Measurements from ENCODE around the gene FAM185A.
"Not testable (repeated sequence)": the region's sequence is repeated elsewhere in the genome, so short reads cannot be mapped to it uniquely, and the experiment has no call there.

The FAM185A gene

DNA sequence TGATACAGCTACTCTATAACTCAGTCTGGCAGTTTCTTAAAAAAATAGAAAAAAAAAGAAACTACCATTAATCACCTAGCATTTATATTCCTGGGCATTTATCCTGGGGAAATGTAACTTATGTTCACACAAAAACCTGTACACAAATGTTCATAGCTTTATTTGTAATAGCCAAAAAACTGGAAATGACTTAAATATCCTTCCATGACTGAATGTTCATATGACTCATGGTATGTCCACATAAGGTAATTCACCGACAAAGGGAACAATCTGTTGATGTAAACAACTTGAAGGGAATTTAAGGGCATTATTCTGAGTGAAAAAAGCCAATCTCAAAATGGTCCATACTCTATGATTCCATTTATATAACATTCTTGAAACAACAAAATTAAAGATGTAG is 45.8 kb downstream of the FAM185A start:
- H3K9me3 ChIP-seq; H3K27me3 ChIP-seq; DNase-seq; intact Hi-C loops (cut with DNase I; ENCODE audit: low total_unique reads); H3K4me3 ChIP-seq; H3K27ac ChIP-seq; H3K4me1 ChIP-seq; H3K36me3 ChIP-seq: not testable (repeated sequence)

DNA sequence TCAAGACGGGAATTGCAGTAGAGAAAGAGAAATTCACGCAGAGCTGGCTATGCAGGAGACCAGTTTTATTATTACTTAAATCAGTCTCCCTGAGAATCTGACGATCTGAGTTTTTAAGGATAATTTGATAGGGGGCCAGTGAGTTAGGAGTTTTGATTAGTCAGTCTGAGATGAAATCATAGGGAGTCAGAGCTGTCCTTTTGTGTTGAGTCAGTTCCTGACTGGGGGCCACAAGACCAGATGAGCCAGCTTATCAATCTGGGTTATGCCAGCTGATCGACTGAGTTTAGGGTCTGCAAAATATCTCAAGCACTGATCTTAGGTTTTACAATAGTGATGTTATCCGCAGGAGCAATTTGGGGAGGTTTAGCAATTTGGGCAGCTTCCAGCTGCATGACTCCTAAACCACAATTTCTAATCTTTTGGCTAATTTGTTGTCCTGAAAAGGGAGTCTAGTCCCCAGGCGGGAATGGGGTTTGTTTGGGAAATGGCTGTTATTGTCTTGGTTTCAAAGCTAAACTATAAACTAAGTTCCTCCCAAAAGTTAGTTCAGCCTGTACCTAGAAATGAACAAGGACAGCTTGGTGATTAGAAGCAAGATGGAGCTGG is 47.3 kb downstream of the FAM185A start:
- H3K36me3 ChIP-seq; H3K4me3 ChIP-seq; DNase-seq; H3K27me3 ChIP-seq; H3K27ac ChIP-seq; H3K9me3 ChIP-seq; intact Hi-C loops (cut with DNase I; ENCODE audit: low total_unique reads); H3K4me1 ChIP-seq: not testable (repeated sequence)

DNA sequence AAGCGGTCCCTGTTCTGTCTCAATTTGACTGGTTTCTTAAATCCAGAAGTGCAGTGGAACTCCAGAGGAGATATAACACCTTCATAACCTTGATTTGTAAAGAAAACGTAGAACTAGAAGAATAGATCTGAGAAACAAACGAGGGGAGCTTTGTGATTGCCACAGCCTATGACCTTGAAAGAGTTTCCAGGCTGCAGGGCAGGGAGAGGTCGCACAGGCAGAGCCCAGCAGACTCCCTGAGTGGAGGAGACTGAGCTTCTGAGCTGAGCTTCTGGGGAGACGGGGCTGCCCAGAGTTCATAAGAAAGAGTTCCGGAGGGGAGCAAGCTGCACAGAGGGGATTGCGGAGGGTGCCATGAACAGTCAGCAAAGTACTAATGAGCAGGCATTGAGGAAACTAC is 57.8 kb downstream of the FAM185A start:
- TF ChIP-seq, protein P1, sequence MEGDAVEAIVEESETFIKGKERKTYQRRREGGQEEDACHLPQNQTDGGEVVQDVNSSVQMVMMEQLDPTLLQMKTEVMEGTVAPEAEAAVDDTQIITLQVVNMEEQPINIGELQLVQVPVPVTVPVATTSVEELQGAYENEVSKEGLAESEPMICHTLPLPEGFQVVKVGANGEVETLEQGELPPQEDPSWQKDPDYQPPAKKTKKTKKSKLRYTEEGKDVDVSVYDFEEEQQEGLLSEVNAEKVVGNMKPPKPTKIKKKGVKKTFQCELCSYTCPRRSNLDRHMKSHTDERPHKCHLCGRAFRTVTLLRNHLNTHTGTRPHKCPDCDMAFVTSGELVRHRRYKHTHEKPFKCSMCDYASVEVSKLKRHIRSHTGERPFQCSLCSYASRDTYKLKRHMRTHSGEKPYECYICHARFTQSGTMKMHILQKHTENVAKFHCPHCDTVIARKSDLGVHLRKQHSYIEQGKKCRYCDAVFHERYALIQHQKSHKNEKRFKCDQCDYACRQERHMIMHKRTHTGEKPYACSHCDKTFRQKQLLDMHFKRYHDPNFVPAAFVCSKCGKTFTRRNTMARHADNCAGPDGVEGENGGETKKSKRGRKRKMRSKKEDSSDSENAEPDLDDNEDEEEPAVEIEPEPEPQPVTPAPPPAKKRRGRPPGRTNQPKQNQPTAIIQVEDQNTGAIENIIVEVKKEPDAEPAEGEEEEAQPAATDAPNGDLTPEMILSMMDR (IDR thresholded peaks at IDR 0.05): no peak
- intact Hi-C loops (cut with DNase I; ENCODE audit: low total_unique reads): no loop called here
- Histone ChIP-seq H3K9me3 (no peaks in the 10 kb centered on the region), H3K4me1 (peaks cover 0 to 15% (median 4%) of the 10 kb centered on the region in 4 donors), H3K27ac (no peak overlapping the region), H3K36me3 (peaks cover 0 to 8% (median 0%) of the 10 kb centered on the region in 3 donors), H3K27me3 (no peaks in the 10 kb centered on the region), H3K4me3 (no peak overlapping the region)
- DNase-seq: no peak

DNA sequence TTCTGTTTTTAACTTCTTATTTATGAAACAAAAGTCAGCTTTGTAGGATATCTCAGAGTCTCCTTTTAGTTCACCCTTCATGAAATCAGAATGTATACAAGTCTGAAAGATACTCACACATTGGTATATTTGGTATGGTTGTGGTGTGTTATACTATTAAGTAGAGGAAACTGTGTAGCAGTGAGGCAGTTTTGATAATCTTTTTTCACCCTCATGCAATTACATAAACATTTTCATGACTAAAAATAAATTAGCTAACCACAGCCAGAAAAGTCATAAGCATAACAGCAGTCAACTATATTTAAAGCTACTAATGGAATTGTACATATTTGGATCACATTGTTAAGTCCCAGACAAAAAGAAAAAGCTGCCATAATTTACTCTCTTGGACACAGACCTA is 62.1 kb downstream of the FAM185A start:
- Histone ChIP-seq H3K27ac (peak overlapping the region in 1 of 2 donors; percentile 36), H3K36me3 (peaks cover 0 to 8% (median 0%) of the 10 kb centered on the region in 3 donors), H3K27me3 (no peaks in the 10 kb centered on the region), H3K9me3 (no peaks in the 10 kb centered on the region), H3K4me3 (no peak overlapping the region), H3K4me1 (peaks cover 0 to 25% (median 7%) of the 10 kb centered on the region in 4 donors)
- intact Hi-C loops (cut with DNase I; ENCODE audit: low total_unique reads): no loop called here
- DNase-seq: no peak
- TF ChIP-seq, protein P1 (IDR thresholded peaks at IDR 0.05): no peak

DNA sequence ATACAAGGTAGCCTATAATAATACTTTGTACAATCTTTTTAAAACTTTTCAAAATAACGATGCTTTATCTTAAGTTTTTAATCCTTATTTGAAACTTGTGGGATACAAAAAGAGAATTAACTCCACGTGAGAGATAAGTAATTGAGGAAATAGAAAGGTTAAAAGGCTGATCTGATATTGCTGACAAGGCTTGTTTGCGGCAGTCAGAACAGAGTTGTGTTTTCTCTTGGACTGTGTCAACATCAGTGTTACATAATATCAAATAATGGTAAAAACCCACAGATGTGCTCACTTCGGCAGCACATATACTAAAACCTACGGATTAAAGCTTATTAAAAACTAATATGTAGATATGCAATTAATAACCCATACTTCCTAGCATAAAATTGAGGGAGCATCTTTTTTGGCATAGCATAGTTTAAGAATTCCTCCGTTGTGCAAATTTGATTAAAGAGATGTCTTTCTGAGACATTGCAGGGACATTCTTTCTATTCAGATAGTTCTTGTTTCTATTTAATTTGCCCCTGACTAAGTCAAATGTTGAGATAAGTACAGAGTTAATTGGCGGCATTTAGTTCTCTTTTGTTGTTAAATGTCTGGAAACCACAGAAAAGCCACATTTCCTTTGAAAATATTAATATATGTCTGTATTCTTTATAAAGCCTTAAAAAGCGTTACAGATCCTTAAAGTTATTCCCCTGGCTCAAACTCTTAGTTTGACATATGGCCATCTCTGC is 63.3 kb downstream of the FAM185A start:
- TF ChIP-seq, protein P1 (IDR thresholded peaks at IDR 0.05): no peak
- intact Hi-C loops (cut with DNase I; ENCODE audit: low total_unique reads): no loop called here
- no peaks in the 10 kb centered on the region for H3K9me3 ChIP-seq
- H3K27ac ChIP-seq: no peak overlapping the region
- H3K4me3 ChIP-seq: no peak overlapping the region
- no peak for DNase-seq
- peaks cover 0 to 8% (median 0%) of the 10 kb centered on the region in 3 donors for H3K36me3 ChIP-seq
- H3K4me1 ChIP-seq: peaks cover 0 to 25% (median 7%) of the 10 kb centered on the region in 4 donors
- no peaks in the 10 kb centered on the region for H3K27me3 ChIP-seq

DNA sequence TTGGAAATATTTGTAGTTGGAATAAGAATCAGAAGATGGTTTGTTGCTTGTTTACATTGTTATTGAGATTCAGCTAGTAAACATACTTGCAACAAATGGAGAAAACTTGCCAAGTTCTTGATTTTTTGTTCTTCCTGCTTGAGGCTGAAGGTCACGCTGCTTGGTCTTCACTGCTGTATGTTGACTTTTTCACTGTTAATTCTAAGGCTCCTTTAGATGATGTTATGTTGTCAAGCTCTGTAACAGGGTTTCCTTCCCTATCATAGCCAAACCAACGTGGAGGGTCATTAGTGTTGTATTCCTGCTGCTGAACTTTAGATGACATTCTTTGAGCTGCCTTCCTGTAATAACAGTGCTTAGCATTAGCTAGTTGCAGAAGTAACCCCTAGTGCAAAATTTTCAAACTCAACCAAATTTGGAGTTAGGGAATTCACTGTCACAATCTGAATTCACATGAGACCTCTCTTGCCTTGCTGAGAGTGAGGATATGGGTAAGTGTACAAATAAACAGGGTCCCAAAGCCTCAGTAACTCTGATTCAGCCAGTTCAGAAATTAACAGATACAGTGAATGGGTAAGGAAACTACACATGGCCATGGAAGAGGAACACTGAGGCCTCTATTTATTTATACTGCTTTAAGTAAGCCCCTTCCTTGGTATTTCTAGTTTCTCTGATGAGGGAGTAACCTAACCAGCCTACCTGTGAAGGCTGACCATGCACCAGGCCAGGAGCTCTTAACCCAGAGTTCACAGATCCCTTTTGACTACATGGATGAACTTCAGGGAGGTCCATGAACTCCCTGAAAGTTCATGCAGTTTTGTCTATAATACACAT is 64.6 kb downstream of the FAM185A start:
- Histone ChIP-seq H3K27me3 (no peaks in the 10 kb centered on the region), H3K4me1 (peaks cover 0 to 25% (median 7%) of the 10 kb centered on the region in 4 donors), H3K9me3 (no peaks in the 10 kb centered on the region), H3K36me3 (peaks cover 0 to 8% (median 0%) of the 10 kb centered on the region in 3 donors), H3K4me3 (no peak overlapping the region), H3K27ac (no peak overlapping the region)
- TF ChIP-seq, protein P1 (IDR thresholded peaks at IDR 0.05): no peak
- intact Hi-C loops (cut with DNase I; ENCODE audit: low total_unique reads): no loop called here
- no peak for DNase-seq

Measured in tibial artery (tissue), 4 donors.